Stimulated activated CD4-positive, alpha-beta T cell treated with anti-CD3 and anti-CD28 coated beads, Interleukin-2, amount 100 ng/mL, for 48 hours (primary cell): Measurements from ENCODE around the gene CAMKMT.
"Not testable (repeated sequence)": the region's sequence is repeated elsewhere in the genome, so short reads cannot be mapped to it uniquely, and the experiment has no call there.

ENCODE experiments used
- DNase-seq, 2 donors: peaks; one replicate each; pipeline ENCODE4 v3.0.0-alpha.2; 2020

The CAMKMT gene

GRCh38 chr2:44559108-44559507 lies 197.4 kb downstream of the CAMKMT start:
- no peak for DNase-seq

- DNase-seq: no peak
These were observed 198.6 kb downstream of the CAMKMT start for GRCh38 chr2:44560352-44560751.

GRCh38 chr2:44560941-44561340 lies 199.2 kb downstream of the CAMKMT start:
- no peak for DNase-seq

GRCh38 chr2:44562737-44563136 lies 201.0 kb downstream of the CAMKMT start:
- DNase-seq: no peak

- DNase-seq: no peak
These were observed 203.0 kb downstream of the CAMKMT start for GRCh38 chr2:44564752-44565151.

GRCh38 chr2:44566059-44566458 lies 204.3 kb downstream of the CAMKMT start:
- no peak for DNase-seq

- DNase-seq: no peak
These were observed 207.7 kb downstream of the CAMKMT start for GRCh38 chr2:44569491-44569890.

- DNase-seq: no peak
These were observed 208.5 kb downstream of the CAMKMT start for GRCh38 chr2:44570271-44570670.

- DNase-seq: no peak
These were observed 209.0 kb downstream of the CAMKMT start for GRCh38 chr2:44570777-44571176.

GRCh38 chr2:44572196-44572900 lies 210.6 kb downstream of the CAMKMT start:
- DNase-seq: no peak

- no peak for DNase-seq
These were observed 212.2 kb downstream of the CAMKMT start for GRCh38 chr2:44573996-44574395.

GRCh38 chr2:44578471-44579093 lies 216.8 kb downstream of the CAMKMT start:
- no peak for DNase-seq

GRCh38 chr2:44579115-44579836 lies 217.5 kb downstream of the CAMKMT start:
- no peak for DNase-seq

- no peak for DNase-seq
These were observed 218.1 kb downstream of the CAMKMT start for GRCh38 chr2:44579837-44580230.

- DNase-seq: no peak
These were observed 219.2 kb downstream of the CAMKMT start for GRCh38 chr2:44580875-44581515.

- DNase-seq: no peak
These were observed 220.7 kb downstream of the CAMKMT start for GRCh38 chr2:44582363-44583008.

- not testable (repeated sequence) for DNase-seq
These were observed 233.9 kb downstream of the CAMKMT start for GRCh38 chr2:44595615-44596014.

- no peak for DNase-seq
These were observed 235.0 kb downstream of the CAMKMT start for GRCh38 chr2:44596537-44597320.

GRCh38 chr2:44598330-44599119 lies 236.8 kb downstream of the CAMKMT start:
- DNase-seq: no peak

- DNase-seq: no peak
These were observed 237.4 kb downstream of the CAMKMT start for GRCh38 chr2:44599130-44599529.

- no peak for DNase-seq
These were observed 240.7 kb downstream of the CAMKMT start for GRCh38 chr2:44602446-44602845.
